Measurements from ENCODE around the gene PLIN4. TPM values are rescaled to one million over a fixed set of nuclear protein-coding genes. Genes with fewer than 3 reads are reported as not detected.

PLIN4 gene
- total and polyA plus RNA-seq, 9 of the 15 experiments (the other 6 are each of a cell fraction or from before 2014, with no cell fraction given): 0.04 to 0.16 (median 0.07) TPM; not detected in 3

- TF ChIP-seq EP400 (IDR thresholded peaks at IDR 0.05) (peak; percentile 14; the same call in 1 of the 2 replicates), ZKSCAN3 (CRISPR knock-in tag; IDR thresholded peaks at IDR 0.05) (no peak), HBP1 (CRISPR knock-in tag; IDR thresholded peaks at IDR 0.05) (peak; percentile 67; the same call in 1 of the 2 replicates), ARID4B (CRISPR knock-in tag; IDR thresholded peaks at IDR 0.05) (0 out of 2 replicates have a peak, but pooled peaks have one; percentile 7), EGR1 (conservative IDR thresholded peaks at IDR 0.05) (peak; percentile 69), UBTF (IDR thresholded peaks at IDR 0.05; ENCODE audit: borderline replicate concordance in 1 of 2, low read depth in 2 of 2, low read length in 2 of 2) (no peak), ZBTB26 (CRISPR knock-in tag; IDR thresholded peaks at IDR 0.05) (no peak), MECOM (CRISPR knock-in tag; IDR thresholded peaks at IDR 0.05) (no peak), MEF2A (IDR thresholded peaks at IDR 0.05; ENCODE audit: control insufficient read depth, low read depth, low read length) (no peak), ZFX (CRISPR knock-in tag; IDR thresholded peaks at IDR 0.05) (peak; percentile 52), NKRF (IDR thresholded peaks at IDR 0.05; ENCODE audit: borderline replicate concordance) (peak; percentile 64; the same call in 1 of the 2 replicates), KDM1A (IDR thresholded peaks at IDR 0.05) (0 out of 4 replicates have a peak, but pooled peaks of 1 of the 2 experiments have one; percentile 37), CC2D1A (IDR thresholded peaks at IDR 0.05) (0 out of 2 replicates have a peak, but pooled peaks have one; percentile 16), ELF4 (CRISPR knock-in tag; IDR thresholded peaks at IDR 0.05) (0 out of 2 replicates have a peak, but pooled peaks have one; percentile 11)
Measured at GRCh38 chr19:4456843-4457653, 61.2 kb downstream of the PLIN4 start (continued).

Measured in K562 (cell line).